Measurements from ENCODE around the gene RARG. TPM values are rescaled to one million over a fixed set of nuclear protein-coding genes. Genes with fewer than 3 reads are reported as not detected.

Gene RARG
- polyA plus RNA-seq, 1 donor (not counting 4 experiments of a cell fraction or from before 2014, with no cell fraction given): 26.4 TPM

DNA sequence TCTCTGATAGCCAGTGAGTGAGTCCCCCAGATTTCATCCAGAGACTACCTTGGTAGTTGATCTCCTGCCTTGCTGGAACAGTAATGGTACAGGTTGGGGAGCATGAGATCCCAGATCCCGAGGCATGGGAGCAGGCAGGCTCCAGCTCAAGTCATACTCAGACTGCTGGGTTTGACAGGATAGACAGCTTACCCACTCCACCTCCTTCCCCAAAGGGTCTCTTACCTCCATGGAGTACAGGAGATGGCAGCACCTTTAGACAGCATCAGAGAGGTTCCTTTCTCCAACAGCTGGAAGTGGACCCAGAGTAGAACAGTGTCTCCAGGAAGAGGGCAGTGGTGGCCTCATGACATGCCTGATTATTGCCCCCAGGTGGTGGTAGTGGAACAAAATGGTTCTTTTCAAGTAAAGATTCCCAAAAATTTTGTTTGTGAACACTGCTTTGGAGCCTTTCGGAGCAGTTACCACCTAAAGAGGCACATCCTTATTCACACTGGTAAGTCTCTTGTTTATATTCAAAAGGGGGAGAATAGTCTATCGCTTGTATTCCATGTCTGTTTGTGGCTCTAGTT, 46.3 kb downstream of the RARG start:
- FAIRE-seq (no peak), DNase-seq (ENCODE audit: low read depth, low spot score) (no peak)
- Histone ChIP-seq H3K79me2 (ENCODE audit: control insufficient read depth, insufficient read depth, low read length) (peaks cover 14% of the 10 kb centered on the region), H3K27ac (ENCODE audit: control insufficient read depth, insufficient read depth, low read length) (no peak overlapping the region), H3K9me1 (ENCODE audit: control insufficient read depth, extremely low read depth, insufficient read depth, low read length) (no peaks in the 10 kb centered on the region), H3K4me1 (ENCODE audit: control insufficient read depth, extremely low read depth, insufficient read depth, low read length) (peaks cover 14% of the 10 kb centered on the region), H3K4me2 (ENCODE audit: control insufficient read depth, extremely low read depth, insufficient read depth, low read depth, low read length) (no peak overlapping the region), H3K9me3 (ENCODE audit: control insufficient read depth, low read depth, low read length) (no peaks in the 10 kb centered on the region), H4K20me1 (ENCODE audit: control insufficient read depth, extremely low read depth, insufficient read depth, low read length) (no peaks in the 10 kb centered on the region), H3K9ac (ENCODE audit: control insufficient read depth, extremely low read depth, insufficient read depth, low read length) (no peak overlapping the region), H3K4me3 (ENCODE audit: control insufficient read depth in 2 of 3, extremely low read depth in 1 of 3, insufficient read depth in 2 of 3, low read depth in 1 of 3, low read length in 3 of 3) (no peak overlapping the region), H3K36me3 (ENCODE audit: control insufficient read depth in 2 of 2, extremely low read depth in 1 of 2, insufficient read depth in 2 of 2, low read length in 2 of 2) (peaks cover 28 to 32% of the 10 kb centered on the region in 2 experiments), H3K27me3 (ENCODE audit: control insufficient read depth, extremely low read depth, insufficient read depth, low read length) (no peaks in the 10 kb centered on the region), H2AFZ (ENCODE audit: control insufficient read depth, low read length) (no peak overlapping the region)
- TF ChIP-seq, protein P1, sequence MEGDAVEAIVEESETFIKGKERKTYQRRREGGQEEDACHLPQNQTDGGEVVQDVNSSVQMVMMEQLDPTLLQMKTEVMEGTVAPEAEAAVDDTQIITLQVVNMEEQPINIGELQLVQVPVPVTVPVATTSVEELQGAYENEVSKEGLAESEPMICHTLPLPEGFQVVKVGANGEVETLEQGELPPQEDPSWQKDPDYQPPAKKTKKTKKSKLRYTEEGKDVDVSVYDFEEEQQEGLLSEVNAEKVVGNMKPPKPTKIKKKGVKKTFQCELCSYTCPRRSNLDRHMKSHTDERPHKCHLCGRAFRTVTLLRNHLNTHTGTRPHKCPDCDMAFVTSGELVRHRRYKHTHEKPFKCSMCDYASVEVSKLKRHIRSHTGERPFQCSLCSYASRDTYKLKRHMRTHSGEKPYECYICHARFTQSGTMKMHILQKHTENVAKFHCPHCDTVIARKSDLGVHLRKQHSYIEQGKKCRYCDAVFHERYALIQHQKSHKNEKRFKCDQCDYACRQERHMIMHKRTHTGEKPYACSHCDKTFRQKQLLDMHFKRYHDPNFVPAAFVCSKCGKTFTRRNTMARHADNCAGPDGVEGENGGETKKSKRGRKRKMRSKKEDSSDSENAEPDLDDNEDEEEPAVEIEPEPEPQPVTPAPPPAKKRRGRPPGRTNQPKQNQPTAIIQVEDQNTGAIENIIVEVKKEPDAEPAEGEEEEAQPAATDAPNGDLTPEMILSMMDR (optimal IDR thresholded peaks at IDR 0.05 in 1 of 3, IDR thresholded peaks at IDR 0.05 in 1 of 3, conservative IDR thresholded peaks at IDR 0.05 in 1 of 3; ENCODE audit: extremely low read depth in 1 of 3, insufficient read depth in 2 of 3, low read length in 3 of 3): no peak
- no peak for TF ChIP-seq EZH2 (IDR thresholded peaks at IDR 0.05; ENCODE audit: low read length)
- dilution Hi-C loops (cut with MboI; ENCODE audit: extremely low pct_ligation_motif_present, low sequenced_read_pairs): no loop called here

DNA sequence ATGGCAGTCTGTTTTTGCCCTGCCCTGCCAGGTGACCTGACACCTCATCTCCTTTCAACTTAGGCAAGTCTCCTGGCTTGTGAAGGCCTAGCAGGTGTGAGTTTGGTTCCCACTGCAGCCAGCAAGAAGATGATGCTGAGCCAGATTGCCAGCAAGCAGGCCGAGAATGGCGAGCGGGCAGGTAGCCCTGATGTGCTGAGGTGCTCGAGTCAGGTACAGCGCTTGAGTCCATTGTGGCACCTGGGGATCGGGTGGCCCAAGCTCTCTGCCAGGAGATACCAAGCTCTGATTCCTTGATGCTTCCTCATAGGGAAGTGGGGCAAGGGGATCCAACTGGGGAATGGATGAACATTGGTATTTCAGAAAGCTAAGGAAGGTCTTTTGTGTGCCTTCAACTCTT, 47.2 kb downstream of the RARG start:
- Histone ChIP-seq H3K4me1 (ENCODE audit: control insufficient read depth, extremely low read depth, insufficient read depth, low read length) (peaks cover 16% of the 10 kb centered on the region), H3K9me1 (ENCODE audit: control insufficient read depth, extremely low read depth, insufficient read depth, low read length) (no peaks in the 10 kb centered on the region), H3K36me3 (ENCODE audit: control insufficient read depth in 2 of 2, extremely low read depth in 1 of 2, insufficient read depth in 2 of 2, low read length in 2 of 2) (peaks cover 28 to 32% of the 10 kb centered on the region in 2 experiments), H3K9me3 (ENCODE audit: control insufficient read depth, low read depth, low read length) (no peaks in the 10 kb centered on the region), H3K4me3 (ENCODE audit: control insufficient read depth in 2 of 3, extremely low read depth in 1 of 3, insufficient read depth in 2 of 3, low read depth in 1 of 3, low read length in 3 of 3) (no peak overlapping the region), H3K4me2 (ENCODE audit: control insufficient read depth, extremely low read depth, insufficient read depth, low read depth, low read length) (no peak overlapping the region), H3K27ac (ENCODE audit: control insufficient read depth, insufficient read depth, low read length) (no peak overlapping the region), H3K79me2 (ENCODE audit: control insufficient read depth, insufficient read depth, low read length) (peaks cover 14% of the 10 kb centered on the region), H4K20me1 (ENCODE audit: control insufficient read depth, extremely low read depth, insufficient read depth, low read length) (no peaks in the 10 kb centered on the region), H3K27me3 (ENCODE audit: control insufficient read depth, extremely low read depth, insufficient read depth, low read length) (no peaks in the 10 kb centered on the region), H2AFZ (ENCODE audit: control insufficient read depth, low read length) (no peak overlapping the region), H3K9ac (ENCODE audit: control insufficient read depth, extremely low read depth, insufficient read depth, low read length) (no peak overlapping the region)
- DNase-seq (ENCODE audit: low read depth, low spot score): no peak
- TF ChIP-seq, protein P1 (optimal IDR thresholded peaks at IDR 0.05 in 1 of 3, IDR thresholded peaks at IDR 0.05 in 1 of 3, conservative IDR thresholded peaks at IDR 0.05 in 1 of 3; ENCODE audit: extremely low read depth in 1 of 3, insufficient read depth in 2 of 3, low read length in 3 of 3): no peak
- no peak for TF ChIP-seq EZH2 (IDR thresholded peaks at IDR 0.05; ENCODE audit: low read length)
- dilution Hi-C loops (cut with MboI; ENCODE audit: extremely low pct_ligation_motif_present, low sequenced_read_pairs): no loop called here
- FAIRE-seq: no peak
